Neural cell (in vitro differentiated cells): ENCODE measurements around the gene ATOX1. TPM values are rescaled to one million over a fixed set of nuclear protein-coding genes. Genes with fewer than 3 reads are reported as not detected.
A peak's percentile ranks its signal among the peaks of the same experiment; 100 is the strongest.

Experiments used
- H2AFZ ChIP-seq: fragments of 200-600, 300-800 bp; sonication (generic), shearing (Covaris generic); 2 replicates; pipeline ENCODE4 v1.6.0; 2014; ENCODE audit warnings: low read depth, mild to moderate bottlenecking, antibody characterized with exemption, low read length, moderate library complexity
- H3F3A ChIP-seq: fragments of 200-600 bp; shearing (Covaris generic); 2 replicates; pipeline ENCODE4 v1.6.1; 2016; ENCODE audit warnings: mild to moderate bottlenecking, moderate library complexity, mixed read lengths, antibody characterized with exemption, low read length; ENCODE audit not compliant: insufficient read depth, poor library complexity, severe bottlenecking
- H3K27ac ChIP-seq: fragments of 200-600, 300-800 bp; sonication (generic), shearing (Covaris generic); 2 replicates; pipeline ENCODE4 v1.5.1; 2014; ENCODE audit warnings: mild to moderate bottlenecking, low read length, moderate library complexity
- H3K27me3 ChIP-seq: fragments of 300-800, 200-600 bp; sonication (generic), shearing (Covaris generic); 2 replicates; pipeline ENCODE4 v1.6.0; 2014; ENCODE audit warnings: mild to moderate bottlenecking, low read depth, low read length, moderate library complexity; ENCODE audit not compliant: insufficient read depth
- H3K36me3 ChIP-seq: fragments of 300-800, 200-600 bp; sonication (generic), shearing (Covaris generic); 2 replicates; pipeline ENCODE4 v1.5.1; 2014; ENCODE audit warnings: mild to moderate bottlenecking, antibody characterized with exemption, low read length, moderate library complexity; ENCODE audit not compliant: insufficient read depth
- H3K4me2 ChIP-seq: fragments of 300-800, 200-600 bp; sonication (generic), shearing (Covaris generic); 2 replicates; pipeline ENCODE4 v1.6.0; 2014; ENCODE audit warnings: mild to moderate bottlenecking, low read length
- H3K4me3 ChIP-seq: fragments of 300-800, 200-600 bp; sonication (generic), shearing (Covaris generic); 2 replicates; pipeline ENCODE4 v1.5.1; 2014; ENCODE audit warnings: mild to moderate bottlenecking, low read length, moderate library complexity
- H3K79me2 ChIP-seq: fragments of 200-600 bp; shearing (Covaris generic); replicated peaks from 2 replicates; pipeline ENCODE4 v1.6.0; 2014; ENCODE audit warnings: mild to moderate bottlenecking, low read length, moderate library complexity; ENCODE audit not compliant: insufficient read depth
- H3K9ac ChIP-seq: fragments of 300-800, 200-600 bp; sonication (generic), shearing (Covaris generic); 2 replicates; pipeline ENCODE4 v1.6.1; 2016; ENCODE audit warnings: mild to moderate bottlenecking, low read length, mixed read lengths
- H3K9me2 ChIP-seq: fragments of 200-600 bp; shearing (Covaris generic); 2 replicates; pipeline ENCODE4 v1.6.1; 2016; ENCODE audit warnings: mild to moderate bottlenecking, low read length, mixed read lengths; ENCODE audit not compliant: insufficient read depth
- H3K9me3 ChIP-seq: fragments of 200-600, 300-800 bp; sonication (generic), shearing (Covaris generic); 2 replicates; pipeline ENCODE4 v1.6.1; 2016; ENCODE audit warnings: mild to moderate bottlenecking, mixed run types, low read length, moderate library complexity, mixed read lengths
- H4K20me1 ChIP-seq: fragments of 200-600 bp; shearing (Covaris generic); 2 replicates; pipeline ENCODE4 v1.6.1; 2016; ENCODE audit warnings: mild to moderate bottlenecking, mixed run types; ENCODE audit not compliant: insufficient read depth
- EP300 ChIP-seq: fragments of 450-650 bp; conservative IDR thresholded peaks from 2 replicates; pipeline ENCODE4 v1.6.1; 2014; ENCODE audit warnings: antibody characterized with exemption, mild to moderate bottlenecking, moderate library complexity; ENCODE audit not compliant: poor library complexity, severe bottlenecking
- EZH2 ChIP-seq: fragments of 200-600, 300-800 bp; shearing (Covaris generic), sonication (generic); IDR thresholded peaks from 2 replicates; pipeline ENCODE4 v1.6.1; 2014; ENCODE audit warnings: antibody characterized with exemption, low read length, borderline replicate concordance, mild to moderate bottlenecking; ENCODE audit not compliant: insufficient read depth, poor library complexity, severe bottlenecking
- MXI1 ChIP-seq: fragments of 450-650 bp; conservative IDR thresholded peaks from 2 replicates; pipeline ENCODE4 v1.6.1; 2014; ENCODE audit warnings: antibody characterized with exemption, mild to moderate bottlenecking; ENCODE audit not compliant: poor library complexity, severe bottlenecking
- POLR2AphosphoS5 ChIP-seq: IDR thresholded peaks from 2 replicates; pipeline ENCODE4 v1.6.1; 2012
- RAD21 ChIP-seq: fragments of 450-650 bp; conservative IDR thresholded peaks from 2 replicates; pipeline ENCODE4 v1.6.1; 2014; ENCODE audit warnings: antibody characterized with exemption, mild to moderate bottlenecking, moderate library complexity
- SMC3 ChIP-seq: fragments of 450-650 bp; conservative IDR thresholded peaks from 2 replicates; pipeline ENCODE4 v1.6.1; 2014; ENCODE audit warnings: antibody characterized with exemption, mild to moderate bottlenecking, moderate library complexity; ENCODE audit not compliant: poor library complexity
- TAF1 ChIP-seq: IDR thresholded peaks from 2 replicates; pipeline ENCODE4 v1.6.1; 2012; ENCODE audit warnings: low read depth
- polyA minus RNA-seq: library from RNA; depleted of rRNA, polyadenylated mRNA; stranded (reverse); fragments of >200 nt; gene quantifications from 2 replicates; pipeline ENCODE4 v1.2.3, GENCODE V29; 2014
- polyA plus RNA-seq: library from polyadenylated mRNA; depleted of rRNA; stranded (reverse); fragments of >200 nt; gene quantifications from 2 replicates; pipeline ENCODE4 v1.2.3, GENCODE V29; 2014
- TF ChIP-seq, protein P1 (sequence below): fragments of 450-650 bp; IDR thresholded peaks from 2 replicates; pipeline ENCODE4 v1.5.1; 2014; ENCODE audit warnings: antibody characterized with exemption, mild to moderate bottlenecking, moderate library complexity; ENCODE audit not compliant: poor library complexity, severe bottlenecking
- TF ChIP-seq, protein P2 (sequence below): IDR thresholded peaks from 2 replicates; pipeline ENCODE4 v1.6.1; 2012; ENCODE audit warnings: borderline replicate concordance

ATOX1 gene, protein sequence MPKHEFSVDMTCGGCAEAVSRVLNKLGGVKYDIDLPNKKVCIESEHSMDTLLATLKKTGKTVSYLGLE
- polyA plus RNA-seq (79.9 and 151 TPM in 2 replicates), polyA minus RNA-seq (40.5 and 43.3 TPM in 2 replicates)

DNA sequence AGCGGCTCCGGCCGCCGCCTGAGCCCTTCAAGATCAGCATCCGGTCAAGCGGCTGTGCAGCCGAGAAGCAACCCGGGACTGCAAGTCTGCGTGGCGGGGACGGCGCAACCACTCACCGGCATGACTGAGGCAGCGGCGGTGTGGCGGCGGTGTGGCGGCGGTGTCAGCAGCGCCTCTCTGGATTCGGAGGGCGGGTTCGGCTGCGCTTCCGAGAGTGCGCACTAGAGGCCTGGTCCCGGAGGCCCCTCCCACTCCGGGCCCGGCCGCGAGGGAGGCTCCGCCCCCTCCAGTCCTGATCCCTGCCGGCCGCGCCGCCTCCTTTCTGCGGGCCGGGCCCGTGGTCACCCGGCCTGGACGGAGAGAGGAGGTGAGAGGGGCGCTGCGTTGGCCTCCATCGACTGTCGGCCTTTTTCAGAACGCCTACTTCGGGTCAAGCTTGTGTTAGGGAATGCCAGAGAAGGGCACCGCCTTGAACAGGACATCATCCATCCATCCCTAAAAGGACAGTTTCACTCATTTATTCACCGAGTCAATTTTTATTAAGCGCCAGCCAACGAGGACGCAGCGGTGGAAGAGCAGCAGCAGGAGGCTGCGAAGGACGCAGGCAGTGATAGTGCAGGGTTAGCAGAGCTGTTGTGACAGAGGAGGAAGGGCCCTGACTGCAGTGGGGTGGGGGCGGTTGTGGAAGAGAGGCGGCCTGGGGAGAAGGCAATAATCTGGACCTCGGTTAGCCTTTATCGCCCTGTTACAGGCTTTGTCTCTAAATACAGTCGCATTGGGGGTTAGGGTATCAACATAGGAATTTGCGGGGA, at the start of gene ATOX1:
Gene ATOX1, minus strand, starts transcription at position 202 of the 812 bp plus-strand sequence. Its CDS starts 80 bp downstream, at position 122.
- H3K9me3 ChIP-seq: no peaks in the 10 kb centered on the region
- H3K9me2 ChIP-seq: no peaks in the 10 kb centered on the region
- TF ChIP-seq, protein P1, sequence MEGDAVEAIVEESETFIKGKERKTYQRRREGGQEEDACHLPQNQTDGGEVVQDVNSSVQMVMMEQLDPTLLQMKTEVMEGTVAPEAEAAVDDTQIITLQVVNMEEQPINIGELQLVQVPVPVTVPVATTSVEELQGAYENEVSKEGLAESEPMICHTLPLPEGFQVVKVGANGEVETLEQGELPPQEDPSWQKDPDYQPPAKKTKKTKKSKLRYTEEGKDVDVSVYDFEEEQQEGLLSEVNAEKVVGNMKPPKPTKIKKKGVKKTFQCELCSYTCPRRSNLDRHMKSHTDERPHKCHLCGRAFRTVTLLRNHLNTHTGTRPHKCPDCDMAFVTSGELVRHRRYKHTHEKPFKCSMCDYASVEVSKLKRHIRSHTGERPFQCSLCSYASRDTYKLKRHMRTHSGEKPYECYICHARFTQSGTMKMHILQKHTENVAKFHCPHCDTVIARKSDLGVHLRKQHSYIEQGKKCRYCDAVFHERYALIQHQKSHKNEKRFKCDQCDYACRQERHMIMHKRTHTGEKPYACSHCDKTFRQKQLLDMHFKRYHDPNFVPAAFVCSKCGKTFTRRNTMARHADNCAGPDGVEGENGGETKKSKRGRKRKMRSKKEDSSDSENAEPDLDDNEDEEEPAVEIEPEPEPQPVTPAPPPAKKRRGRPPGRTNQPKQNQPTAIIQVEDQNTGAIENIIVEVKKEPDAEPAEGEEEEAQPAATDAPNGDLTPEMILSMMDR: peak; percentile 53
- TF ChIP-seq SMC3 (peak; percentile 39), EP300 (peak; percentile 54), TAF1 (peak; percentile 95), MXI1 (peak; percentile 82), RAD21 (peak; percentile 21), POLR2AphosphoS5 (peak; percentile 92), EZH2 (no peak)
- TF ChIP-seq, protein P2, sequence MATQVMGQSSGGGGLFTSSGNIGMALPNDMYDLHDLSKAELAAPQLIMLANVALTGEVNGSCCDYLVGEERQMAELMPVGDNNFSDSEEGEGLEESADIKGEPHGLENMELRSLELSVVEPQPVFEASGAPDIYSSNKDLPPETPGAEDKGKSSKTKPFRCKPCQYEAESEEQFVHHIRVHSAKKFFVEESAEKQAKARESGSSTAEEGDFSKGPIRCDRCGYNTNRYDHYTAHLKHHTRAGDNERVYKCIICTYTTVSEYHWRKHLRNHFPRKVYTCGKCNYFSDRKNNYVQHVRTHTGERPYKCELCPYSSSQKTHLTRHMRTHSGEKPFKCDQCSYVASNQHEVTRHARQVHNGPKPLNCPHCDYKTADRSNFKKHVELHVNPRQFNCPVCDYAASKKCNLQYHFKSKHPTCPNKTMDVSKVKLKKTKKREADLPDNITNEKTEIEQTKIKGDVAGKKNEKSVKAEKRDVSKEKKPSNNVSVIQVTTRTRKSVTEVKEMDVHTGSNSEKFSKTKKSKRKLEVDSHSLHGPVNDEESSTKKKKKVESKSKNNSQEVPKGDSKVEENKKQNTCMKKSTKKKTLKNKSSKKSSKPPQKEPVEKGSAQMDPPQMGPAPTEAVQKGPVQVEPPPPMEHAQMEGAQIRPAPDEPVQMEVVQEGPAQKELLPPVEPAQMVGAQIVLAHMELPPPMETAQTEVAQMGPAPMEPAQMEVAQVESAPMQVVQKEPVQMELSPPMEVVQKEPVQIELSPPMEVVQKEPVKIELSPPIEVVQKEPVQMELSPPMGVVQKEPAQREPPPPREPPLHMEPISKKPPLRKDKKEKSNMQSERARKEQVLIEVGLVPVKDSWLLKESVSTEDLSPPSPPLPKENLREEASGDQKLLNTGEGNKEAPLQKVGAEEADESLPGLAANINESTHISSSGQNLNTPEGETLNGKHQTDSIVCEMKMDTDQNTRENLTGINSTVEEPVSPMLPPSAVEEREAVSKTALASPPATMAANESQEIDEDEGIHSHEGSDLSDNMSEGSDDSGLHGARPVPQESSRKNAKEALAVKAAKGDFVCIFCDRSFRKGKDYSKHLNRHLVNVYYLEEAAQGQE: peak; percentile 64
- peaks cover 9% of the 10 kb centered on the region for H3K79me2 ChIP-seq
- no peaks in the 10 kb centered on the region for H3K27me3 ChIP-seq
- H2AFZ ChIP-seq: peak within 1 kb of the TSS; percentile 98
- H3K4me3 ChIP-seq: peak within 1 kb of the TSS; percentile 92
- H3F3A ChIP-seq: no peaks in the 10 kb centered on the region
- no peaks in the 10 kb centered on the region for H4K20me1 ChIP-seq
- peak within 1 kb of the TSS; percentile 100 for H3K4me2 ChIP-seq
- peak within 1 kb of the TSS; percentile 90 for H3K27ac ChIP-seq
- no peaks in the 10 kb centered on the region for H3K36me3 ChIP-seq
- H3K9ac ChIP-seq: peak within 1 kb of the TSS; percentile 89

DNA sequence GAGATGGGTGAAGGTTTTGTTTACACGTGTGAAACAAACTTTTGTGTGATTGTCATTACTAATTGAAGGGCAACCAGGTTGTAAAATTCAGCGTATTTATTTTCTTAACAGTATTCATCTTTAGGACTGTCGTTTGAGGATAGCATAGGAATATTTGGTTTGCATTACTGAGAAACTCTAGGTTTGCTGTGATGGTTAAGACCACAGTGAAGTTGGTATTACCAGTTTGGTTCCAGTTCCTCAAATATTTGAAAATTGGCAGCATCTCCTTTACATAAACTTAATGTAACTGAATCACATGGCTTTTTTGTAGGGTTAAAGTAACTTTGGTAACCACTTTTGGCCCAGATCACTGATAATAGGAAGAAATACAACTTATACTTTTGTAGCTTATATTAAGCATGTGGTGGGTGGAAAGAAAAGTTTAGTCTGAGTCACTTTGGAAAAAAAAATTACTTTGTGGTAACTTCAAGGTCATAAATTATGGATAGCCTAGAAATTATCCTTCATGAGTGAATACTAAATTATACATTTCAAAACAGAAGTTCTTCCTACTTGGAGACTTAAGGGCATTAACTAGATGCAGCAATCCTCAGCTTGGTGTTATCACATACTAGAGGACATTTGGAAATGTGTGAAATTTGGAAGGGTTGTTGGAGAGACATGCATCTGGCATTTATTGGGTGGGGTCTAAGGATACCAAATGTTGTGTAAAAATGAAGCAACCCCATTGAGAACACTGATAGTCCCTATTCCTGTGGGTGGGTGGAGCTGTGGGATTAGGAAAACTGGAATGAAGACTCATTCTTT, 47.2 kb upstream of the ATOX1 start:
- Histone ChIP-seq H3K4me3 (no peak overlapping the region), H3K36me3 (peaks cover 11% of the 10 kb centered on the region)

More for the DNA sequence above, 47.2 kb upstream of the ATOX1 start:
- H3K27ac ChIP-seq: no peak overlapping the region
- no peaks in the 10 kb centered on the region for H4K20me1 ChIP-seq
- no peaks in the 10 kb centered on the region for H3K9me2 ChIP-seq
- no peaks in the 10 kb centered on the region for H3K9me3 ChIP-seq
- no peaks in the 10 kb centered on the region for H3K27me3 ChIP-seq
- H3K4me2 ChIP-seq: no peak overlapping the region
- no peaks in the 10 kb centered on the region for H3F3A ChIP-seq
- TF ChIP-seq TAF1 (no peak), RAD21 (no peak), SMC3 (no peak), MXI1 (no peak)
- TF ChIP-seq, protein P2: no peak
- H3K9ac ChIP-seq: no peak overlapping the region
- H2AFZ ChIP-seq: no peak overlapping the region
- H3K79me2 ChIP-seq: no peaks in the 10 kb centered on the region
